PC-9 (cell line): Measurements from ENCODE around the gene CALN1. TPM values are rescaled to one million over a fixed set of nuclear protein-coding genes. Genes with fewer than 3 reads are reported as not detected.

Source experiments
- BruUV-seq: library from RNA; stranded (reverse); fragments of 400-500 nt; replicated peaks from 2 replicates; lab custom pipeline; 2021; lab: Mats Ljungman, UMichigan
- CTCF ChIA-PET: fragments of 300-600 bp; sonication (Branson Sonifier 250); formaldehyde crosslinking; loops from one replicate; lab custom pipeline; 2022; ENCODE audit warnings: antibody characterized with exemption; lab: Charles Lee
- POLR2A ChIA-PET: fragments of 300-600 bp; sonication (Branson Sonifier 250); formaldehyde crosslinking; loops from one replicate; lab custom pipeline; 2022; ENCODE audit warnings: antibody characterized with exemption; ENCODE audit not compliant: unreplicated experiment; lab: Charles Lee
- DNase-seq, 2 experiments: peaks; one replicate each; pipeline versions ENCODE4 v3.0.0 to v3.0.0-alpha.2; 2015 to 2022; ENCODE audit warnings: mixed read lengths in 1 of 2
- H2AFZ ChIP-seq: fragments of 200-600 bp; sonication (generic); 2 replicates; pipeline ENCODE4 v1.8.1; 2017; ENCODE audit warnings: antibody characterized with exemption
- H3F3A ChIP-seq: fragments of 200-600 bp; sonication (generic); 2 replicates; pipeline ENCODE4 v1.8.1; 2017; ENCODE audit warnings: antibody characterized with exemption, mild to moderate bottlenecking, low read depth; ENCODE audit not compliant: insufficient read depth
- H3K27ac ChIP-seq: fragments of 200-600 bp; sonication (generic); 2 replicates; pipeline ENCODE4 v1.6.1; 2016; ENCODE audit warnings: mixed run types
- H3K27me3 ChIP-seq: fragments of 200-600 bp; sonication (generic); 2 replicates; pipeline ENCODE4 v1.6.1; 2016; ENCODE audit warnings: low read depth, mixed run types; ENCODE audit not compliant: insufficient read depth
- H3K36me3 ChIP-seq: fragments of 200-600 bp; sonication (generic); 2 replicates; pipeline ENCODE4 v1.6.1; 2016; ENCODE audit warnings: low read depth, mixed run types
- H3K4me1 ChIP-seq: fragments of 200-600 bp; sonication (generic); replicated peaks from 2 replicates; pipeline ENCODE4 v1.6.1; 2016; ENCODE audit warnings: mixed run types; ENCODE audit not compliant: insufficient read depth
- H3K4me2 ChIP-seq: fragments of 200-600 bp; sonication (generic); 2 replicates; pipeline ENCODE4 v1.6.1; 2017; ENCODE audit warnings: mixed run types
- H3K4me3 ChIP-seq: fragments of 200-600 bp; sonication (generic); 2 replicates; pipeline ENCODE4 v1.6.1; 2016; ENCODE audit warnings: mixed run types
- H3K79me2 ChIP-seq: fragments of 200-600 bp; sonication (generic); 2 replicates; pipeline ENCODE4 v1.6.1; 2017; ENCODE audit warnings: low read depth, mixed run types
- H3K9me2 ChIP-seq: fragments of 200-600 bp; sonication (generic); 2 replicates; pipeline ENCODE4 v1.8.1; 2017; ENCODE audit warnings: mild to moderate bottlenecking; ENCODE audit not compliant: insufficient read depth
- H3K9me3 ChIP-seq: fragments of 200-600 bp; sonication (generic); 2 replicates; pipeline ENCODE4 v1.8.1; 2016; ENCODE audit warnings: low read depth; ENCODE audit not compliant: insufficient read depth
- H4K20me1 ChIP-seq: fragments of 200-600 bp; sonication (generic); 2 replicates; pipeline ENCODE4 v1.8.1; 2017; ENCODE audit not compliant: insufficient read depth
- EZH2 ChIP-seq: fragments of 200-600 bp; sonication (generic); IDR thresholded peaks from 2 replicates; pipeline ENCODE4 v1.8.0; 2017; ENCODE audit warnings: antibody characterized with exemption, low read depth
- intact Hi-C: fragments of 100-400 bp; cut with micrococcal nuclease; formaldehyde crosslinking; loops from one replicate; pipeline ENCODE4 v1.10.0; 2022; ENCODE audit not compliant: unreplicated experiment
- total RNA-seq: library from RNA; stranded (reverse); gene quantifications from 2 replicates; pipeline ENCODE4 v1.2.3, GENCODE V29; 2021
- TF ChIP-seq, protein P1 (sequence below): fragments of 200-600 bp; sonication (generic); conservative IDR thresholded peaks from 2 replicates; pipeline ENCODE4 v1.6.1; 2017; ENCODE audit warnings: mixed run types, antibody characterized with exemption, mild to moderate bottlenecking, moderate library complexity

The CALN1 gene
- total RNA-seq, 1 experiment from 2014 or later, result not detected

DNA sequence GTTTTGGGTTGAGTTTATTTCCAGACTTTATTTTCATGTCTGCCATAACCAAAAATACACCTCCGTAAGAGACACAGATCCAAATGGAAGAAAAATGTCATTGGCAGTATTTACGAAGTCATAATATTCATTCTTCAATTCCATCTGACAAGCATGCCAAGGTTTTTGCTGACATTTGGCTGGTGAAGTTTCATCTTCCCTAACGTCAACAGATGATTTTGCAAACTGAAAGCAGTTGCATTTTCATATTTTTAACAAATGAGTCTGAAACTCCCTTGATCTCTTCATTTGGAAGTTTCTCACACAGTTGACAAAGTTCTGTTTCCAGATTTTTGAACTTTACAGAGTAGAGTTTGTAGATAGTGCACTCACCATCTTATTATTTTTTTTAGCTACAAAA lies 114.5 kb downstream of the CALN1 start:
- POLR2A ChIA-PET, result no interaction called here
- Histone ChIP-seq H3K4me2 (no peak overlapping the region), H2AFZ (no peak overlapping the region), H3K9me2 (no peaks in the 10 kb centered on the region), H3K79me2 (no peaks in the 10 kb centered on the region), H3K4me1 (no peaks in the 10 kb centered on the region), H3F3A (no peaks in the 10 kb centered on the region), H3K27me3 (peaks cover 39% of the 10 kb centered on the region), H3K27ac (no peak overlapping the region), H3K9me3 (no peaks in the 10 kb centered on the region), H3K4me3 (no peak overlapping the region), H3K36me3 (no peaks in the 10 kb centered on the region), H4K20me1 (no peaks in the 10 kb centered on the region)
- CTCF ChIA-PET, result no interaction called here
- BruUV-seq, result no TSS peak
- intact Hi-C loops, result no loop called here
- DNase-seq, result no peak
- TF ChIP-seq, protein P1, sequence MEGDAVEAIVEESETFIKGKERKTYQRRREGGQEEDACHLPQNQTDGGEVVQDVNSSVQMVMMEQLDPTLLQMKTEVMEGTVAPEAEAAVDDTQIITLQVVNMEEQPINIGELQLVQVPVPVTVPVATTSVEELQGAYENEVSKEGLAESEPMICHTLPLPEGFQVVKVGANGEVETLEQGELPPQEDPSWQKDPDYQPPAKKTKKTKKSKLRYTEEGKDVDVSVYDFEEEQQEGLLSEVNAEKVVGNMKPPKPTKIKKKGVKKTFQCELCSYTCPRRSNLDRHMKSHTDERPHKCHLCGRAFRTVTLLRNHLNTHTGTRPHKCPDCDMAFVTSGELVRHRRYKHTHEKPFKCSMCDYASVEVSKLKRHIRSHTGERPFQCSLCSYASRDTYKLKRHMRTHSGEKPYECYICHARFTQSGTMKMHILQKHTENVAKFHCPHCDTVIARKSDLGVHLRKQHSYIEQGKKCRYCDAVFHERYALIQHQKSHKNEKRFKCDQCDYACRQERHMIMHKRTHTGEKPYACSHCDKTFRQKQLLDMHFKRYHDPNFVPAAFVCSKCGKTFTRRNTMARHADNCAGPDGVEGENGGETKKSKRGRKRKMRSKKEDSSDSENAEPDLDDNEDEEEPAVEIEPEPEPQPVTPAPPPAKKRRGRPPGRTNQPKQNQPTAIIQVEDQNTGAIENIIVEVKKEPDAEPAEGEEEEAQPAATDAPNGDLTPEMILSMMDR, result no peak
- TF ChIP-seq EZH2, result no peak

DNA sequence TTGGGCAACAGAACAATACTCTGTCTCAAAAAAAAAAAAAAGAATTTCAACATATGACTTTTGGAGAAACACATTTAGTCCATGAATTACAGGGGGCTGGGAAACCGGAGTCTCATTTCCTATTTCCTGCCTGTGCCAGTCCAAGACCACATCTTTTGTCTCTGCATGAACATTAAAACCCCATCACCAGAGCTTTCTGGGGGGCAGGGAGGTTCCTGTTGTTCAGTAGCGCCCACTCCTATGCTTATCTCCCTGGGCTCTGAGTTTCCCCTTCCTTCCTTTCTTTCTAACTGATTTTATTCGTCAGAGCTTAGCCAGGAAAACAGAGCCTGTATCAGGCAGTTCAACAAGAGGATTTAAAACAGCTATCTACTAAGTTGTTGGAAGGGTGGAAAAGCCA lies 119.3 kb downstream of the CALN1 start:
- Histone ChIP-seq H4K20me1 (no peaks in the 10 kb centered on the region), H3F3A (no peaks in the 10 kb centered on the region), H3K79me2 (no peaks in the 10 kb centered on the region), H3K9me2 (no peaks in the 10 kb centered on the region), H3K9me3 (no peaks in the 10 kb centered on the region), H3K4me1 (no peaks in the 10 kb centered on the region), H3K36me3 (no peaks in the 10 kb centered on the region), H3K27ac (no peak overlapping the region), H3K4me3 (no peak overlapping the region), H3K27me3 (0 out of 2 replicates have a peak, but pooled peaks cover 7% of the 10 kb centered on the region), H2AFZ (no peak overlapping the region), H3K4me2 (no peak overlapping the region)
- ChIA-PET POLR2A (no interaction called here), CTCF (no interaction called here)
- no TSS peak for BruUV-seq
- no peak for TF ChIP-seq EZH2
- TF ChIP-seq, protein P1, result no peak
- no peak for DNase-seq
- intact Hi-C loops, result no loop called here

GRCh38 chr7:72292118-72292517 lies 120.0 kb downstream of the CALN1 start:
- no peak overlapping the region for H3K4me2 ChIP-seq
- no peak for DNase-seq
- H3K27me3 ChIP-seq, result 0 out of 2 replicates have a peak, but pooled peaks cover 7% of the 10 kb centered on the region
- no peak for TF ChIP-seq EZH2
- TF ChIP-seq, protein P1, result no peak
- H3K9me2 ChIP-seq, result no peaks in the 10 kb centered on the region
- no peaks in the 10 kb centered on the region for H3K9me3 ChIP-seq
- H3K4me1 ChIP-seq, result no peaks in the 10 kb centered on the region
- no TSS peak for BruUV-seq
- H3F3A ChIP-seq, result no peaks in the 10 kb centered on the region
- no peaks in the 10 kb centered on the region for H3K79me2 ChIP-seq
- intact Hi-C loops, result no loop called here
- no peak overlapping the region for H3K4me3 ChIP-seq
- no peaks in the 10 kb centered on the region for H3K36me3 ChIP-seq
- POLR2A ChIA-PET, result no interaction called here
- H3K27ac ChIP-seq, result no peak overlapping the region
- no peak overlapping the region for H2AFZ ChIP-seq
- no peaks in the 10 kb centered on the region for H4K20me1 ChIP-seq
- CTCF ChIA-PET, result no interaction called here
